K562 (cell line): ENCODE data around the gene CCDC174. TPM values are rescaled to one million over a fixed set of nuclear protein-coding genes. Genes with fewer than 3 reads are reported as not detected.
A peak's percentile ranks its signal among the peaks of the same experiment; 100 is the strongest.

Experiments used
- ATAC-seq: fragments of 200-7000 bp; cut with Tn5 transposase; 3 replicates; pipeline ENCODE4 v1.9.1; 2020; ENCODE audit warnings: moderate library complexity
- BruUV-seq: library from RNA; stranded (reverse); fragments of 400-500 nt; replicated peaks from 2 replicates; lab custom pipeline; 2021; lab: Mats Ljungman, UMichigan
- CTCF ChIA-PET: fragments of 300-600 bp; formaldehyde crosslinking; extraction: SDS; loops from one replicate; lab custom pipeline; 2021; ENCODE audit warnings: low intra/inter-chr PET ratio; lab: Yijun Ruan, JAX
- POLR2A ChIA-PET: fragments of 300-600, 350-650 bp; sonication (Branson Sonifier 250); formaldehyde crosslinking; extraction: SDS; loops from one replicate; lab custom pipeline; 2021; ENCODE audit warnings: antibody characterized with exemption, inconsistent platforms; lab: Yijun Ruan, JAX
- DNase-seq, 4 experiments: peaks; one replicate each; pipeline versions ENCODE4 v3.0.0 to v3.0.0-alpha.2; 2011 to 2018; ENCODE audit warnings: low spot score in 3 of 4, mixed read lengths in 3 of 4; ENCODE audit errors: extremely low read depth in 1 of 4
- FAIRE-seq: peaks from 2 replicates; lab custom pipeline; 2011; peaks lifted over from hg19 to GRCh38; lab: Jason Lieb, UNC
- H2AFZ ChIP-seq: 2 replicates; pipeline ENCODE4 v1.6.0; 2011; ENCODE audit warnings: low read depth, low read length, control low read depth, inconsistent platforms
- H3K27ac ChIP-seq: fragments of 200-600 bp; 3 replicates; pipeline ENCODE4 v1.8.0; 2011; ENCODE audit warnings: low read depth, mild to moderate bottlenecking, control low read depth, inconsistent platforms, low read length, moderate library complexity, mixed read lengths; ENCODE audit errors: extremely low read depth
- H3K27me3 ChIP-seq, 2 experiments: fragments of 300-600 bp in 1 of 2; 2 replicates in 1 of 2; 3 replicates in 1 of 2; pipeline versions ENCODE4 v1.6.0 to v1.8.0; 2011; ENCODE audit warnings: inconsistent platforms in 2 of 2, low read length in 2 of 2, mild to moderate bottlenecking in 1 of 2, mixed read lengths in 1 of 2, moderate library complexity in 1 of 2; ENCODE audit not compliant: control insufficient read depth in 2 of 2, insufficient read depth in 2 of 2
- H3K36me3 ChIP-seq: fragments of 300-600 bp; 3 replicates; pipeline ENCODE4 v1.8.0; 2011; ENCODE audit warnings: mild to moderate bottlenecking, low read length, inconsistent platforms; ENCODE audit not compliant: control insufficient read depth, insufficient read depth
- H3K4me1 ChIP-seq, 2 experiments: fragments of 200-600 bp in 1 of 2; replicated peaks in 1 of 2; 2 replicates in 1 of 2; 3 replicates in 1 of 2; pipeline versions ENCODE4 v1.5.1 to v1.8.0; 2011; ENCODE audit warnings: inconsistent platforms in 2 of 2, low read length in 2 of 2, mild to moderate bottlenecking in 1 of 2, mixed read lengths in 1 of 2, moderate library complexity in 1 of 2; ENCODE audit not compliant: control insufficient read depth in 2 of 2, insufficient read depth in 2 of 2
- H3K4me2 ChIP-seq: 2 replicates; pipeline ENCODE4 v1.6.1; 2011; ENCODE audit warnings: low read length, control low read depth, inconsistent platforms, mixed read lengths; ENCODE audit not compliant: insufficient read depth
- H3K4me3 ChIP-seq: fragments of 200-600 bp; sonication (generic), shearing (Covaris generic); 2 replicates; pipeline ENCODE4 v1.5.1; 2016; ENCODE audit warnings: control low read depth, inconsistent platforms
- H3K79me2 ChIP-seq: fragments of 200-600 bp; 3 replicates; pipeline ENCODE4 v1.8.0; 2011; ENCODE audit warnings: low read length, inconsistent platforms; ENCODE audit not compliant: control insufficient read depth, insufficient read depth
- H3K9ac ChIP-seq, 2 experiments: 2 replicates each; pipeline versions ENCODE4 v1.6.0 to v1.6.1; 2011; ENCODE audit warnings: low read depth in 2 of 2, low read length in 2 of 2, control low read depth in 1 of 2, inconsistent platforms in 1 of 2, mild to moderate bottlenecking in 1 of 2, mixed read lengths in 1 of 2; ENCODE audit not compliant: insufficient read depth in 1 of 2
- H3K9me1 ChIP-seq: one replicate; pipeline ENCODE4 v1.6.0; 2011; ENCODE audit warnings: inconsistent platforms, mild to moderate bottlenecking, low read length, moderate library complexity; ENCODE audit not compliant: control insufficient read depth, insufficient read depth
- H3K9me3 ChIP-seq: replicated peaks from 2 replicates; pipeline ENCODE4 v1.5.1; 2011; ENCODE audit warnings: low read depth, low read length, inconsistent platforms; ENCODE audit not compliant: control insufficient read depth, insufficient read depth
- H4K20me1 ChIP-seq: replicated peaks from 2 replicates; pipeline ENCODE4 v1.6.1; 2011; ENCODE audit warnings: low read length, inconsistent platforms, mixed read lengths; ENCODE audit not compliant: control insufficient read depth, insufficient read depth
- CHD2 ChIP-seq: IDR thresholded peaks from 2 replicates; pipeline ENCODE4 v1.6.1; 2011; ENCODE audit warnings: low read depth, low read length
- MIER1 ChIP-seq: fragments of 450-650 bp; IDR thresholded peaks from 2 replicates; pipeline ENCODE4 v1.6.1; 2016; ENCODE audit warnings: antibody characterized with exemption, mild to moderate bottlenecking, low read depth
- NCOR1 ChIP-seq: fragments of 450-650 bp; IDR thresholded peaks from 2 replicates; pipeline ENCODE4 v1.6.1; 2016; ENCODE audit warnings: mild to moderate bottlenecking, moderate library complexity
- ZNF263 ChIP-seq: sonication (generic); formaldehyde crosslinking; IDR thresholded peaks from 2 replicates; pipeline ENCODE4 v1.8.0; 2022; ENCODE audit warnings: mild to moderate bottlenecking, missing genetic modification reagents, borderline replicate concordance
- ZNF316 ChIP-seq: fragments of 450-650 bp; IDR thresholded peaks from 2 replicates; pipeline ENCODE4 v1.6.1; 2016
- WGBS: fragments of 100-300 bp; shearing (Covaris generic); methylation state at CpG from one replicate; pipeline ENCODE4 v1.1.6; 2016; ENCODE audit warnings: low coverage, mixed read lengths; ENCODE audit not compliant: insufficient coverage; ENCODE audit errors: missing lambda C conversion rate; 5-methylcytosine and 5-hydroxymethylcytosine counted together
- in situ Hi-C: fragments of 300-500 bp; cut with MboI; formaldehyde crosslinking; loops from 4 replicates; pipeline ENCODE4 v1.15.0; 2018; ENCODE audit warnings: inconsistent platforms, mixed read lengths
- intact Hi-C: fragments of 100-400 bp; cut with micrococcal nuclease; formaldehyde crosslinking; loops from 2 replicates; pipeline ENCODE4 v1.14.2; 2022
- polyA plus RNA-seq, 8 experiments: library from polyadenylated mRNA; depleted of rRNA in 4 of 8; stranded (reverse) in 5 of 8; unstranded in 3 of 8; fragments of >200 nt; fragmentation: Nextera tagmentation in 2 of 8; fragmentation: Illumina TruSeq in 1 of 8; extraction: Ambion mirVana in 2 of 8; extraction: Trizol in 1 of 8; gene quantifications; 2 replicates each; pipeline versions ENCODE4 v1.2.1 to v1.2.3, GENCODE V29; 2011 to 2014; ENCODE audit warnings: inconsistent platforms in 1 of 8, missing spikeins in 1 of 8
- total RNA-seq, 7 experiments: library from RNA; depleted of rRNA in 6 of 7; stranded (reverse); fragments of >200 nt in 6 of 7; fragmentation: Illumina TruSeq in 2 of 7; extraction: Trizol in 2 of 7; gene quantifications; 2 replicates each; pipeline versions ENCODE4 v1.2.1 to v1.2.3, GENCODE V29; 2011 to 2021; ENCODE audit warnings: low replicate concordance in 1 of 7
- TF ChIP-seq, protein P1 (sequence below): IDR thresholded peaks from 2 replicates; pipeline ENCODE4 v1.6.1; 2012; ENCODE audit warnings: low read depth, low read length, improper control_type of control experiment, borderline replicate concordance
- TF ChIP-seq, protein P2 (sequence below): fragments of 250-450 bp; sonication (Bioruptor Pico); IDR thresholded peaks from 2 replicates; pipeline ENCODE4 v1.8.0; 2021; ENCODE audit warnings: moderate library complexity, mild to moderate bottlenecking, inconsistent platforms

The CCDC174 gene
- total and polyA plus RNA-seq, 9 of the 15 experiments (the other 6 are each of a cell fraction or from before 2014, with no cell fraction given): 7.4 to 41.0 (median 28.5) TPM

DNA sequence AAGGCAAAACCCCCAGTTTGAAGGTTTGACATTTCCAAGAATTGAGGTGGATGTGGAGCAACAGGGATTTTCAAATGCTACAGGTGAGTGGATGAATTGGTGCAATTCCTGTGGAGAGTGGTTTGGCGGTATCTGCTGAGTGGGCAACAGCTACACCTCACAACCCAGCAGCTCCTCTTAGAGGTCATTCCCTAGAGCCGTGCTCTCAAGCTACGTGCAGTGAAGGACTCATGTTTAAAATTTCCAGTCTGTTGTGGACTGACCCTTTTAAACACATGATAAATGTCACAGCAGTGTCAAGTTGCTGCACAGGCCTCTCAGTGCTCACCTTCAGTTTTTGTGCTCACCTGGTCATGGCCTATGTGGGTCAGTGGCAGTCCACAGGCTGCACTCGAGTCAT, 32.9 kb downstream of the CCDC174 start:
- in situ Hi-C loops (no loop called here), intact Hi-C loops (no loop called here)
- no TSS peak for BruUV-seq
- peaks cover 21 to 34% of the 10 kb centered on the region in 2 experiments for H3K27me3 ChIP-seq
- ATAC-seq (peak; percentile 64), FAIRE-seq (no peak), DNase-seq (no peak)
- H3K4me3 ChIP-seq: no peak overlapping the region
- 0 out of 2 replicates have a peak, but pooled peaks cover 4% of the 10 kb centered on the region for H3K9me3 ChIP-seq
- TF ChIP-seq MIER1 (no peak), ZNF316 (0 out of 2 replicates have a peak, but pooled peaks have one; percentile 14)
- POLR2A ChIA-PET: interaction anchor here (1.0 to 1.3 kb wide), 3 partner anchors 9 to 31 kb away, joined by 3 to 4 read pairs (median 3); no protein-coding TSS in a partner anchor
- no peak overlapping the region for H3K4me2 ChIP-seq
- WGBS: 11% methylated on average over 4 of the region's 4 CpGs
- CTCF ChIA-PET: no interaction called here
- H2AFZ ChIP-seq: no peak overlapping the region
- no peaks in the 10 kb centered on the region for H3K9me1 ChIP-seq
- H3K27ac ChIP-seq: no peak overlapping the region
- no peak overlapping the region for H3K9ac ChIP-seq
- no peaks in the 10 kb centered on the region for H3K79me2 ChIP-seq
- H3K36me3 ChIP-seq: no peaks in the 10 kb centered on the region
- H4K20me1 ChIP-seq: 0 out of 2 replicates have a peak, but pooled peaks cover 5% of the 10 kb centered on the region
- H3K4me1 ChIP-seq: no peaks in the 10 kb centered on the region

DNA sequence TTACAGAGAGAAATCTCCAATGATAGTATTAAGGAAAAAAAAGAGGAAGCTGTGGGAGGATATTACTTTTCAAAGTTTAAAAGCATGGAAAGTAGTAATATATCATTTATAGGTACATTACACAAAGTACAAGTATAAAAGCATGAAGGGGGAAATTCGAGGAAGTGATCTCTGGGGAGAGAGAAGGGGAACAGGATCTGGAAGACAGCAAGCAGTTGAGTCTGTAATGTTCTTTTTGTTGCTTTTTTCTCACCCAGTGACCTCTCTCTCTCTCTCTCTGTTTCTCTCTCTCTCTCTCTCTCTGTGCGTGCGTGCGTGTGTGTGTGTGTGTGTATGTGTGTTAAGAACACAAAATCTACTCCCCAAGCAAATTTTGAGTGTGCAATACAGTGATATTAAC, 33.6 kb downstream of the CCDC174 start:
- Histone ChIP-seq H3K9ac (no peak overlapping the region), H3K4me1 (no peaks in the 10 kb centered on the region), H3K9me1 (no peaks in the 10 kb centered on the region), H3K27me3 (peaks cover 28 to 42% of the 10 kb centered on the region in 2 experiments), H3K27ac (no peak overlapping the region), H2AFZ (no peak overlapping the region), H3K79me2 (no peaks in the 10 kb centered on the region), H3K36me3 (no peaks in the 10 kb centered on the region), H4K20me1 (0 out of 2 replicates have a peak, but pooled peaks cover 5% of the 10 kb centered on the region), H3K4me3 (no peak overlapping the region), H3K9me3 (0 out of 2 replicates have a peak, but pooled peaks cover 3% of the 10 kb centered on the region), H3K4me2 (no peak overlapping the region)
- POLR2A ChIA-PET: interaction anchor here (1.1 to 2.1 kb wide), 3 partner anchors 12 to 31 kb away, joined by 3 to 9 read pairs (median 4); no protein-coding TSS in a partner anchor
- WGBS: 0% methylated on average over 4 of the region's 4 CpGs
- TF ChIP-seq NCOR1 (no peak), ZNF263 (CRISPR knock-in tag) (no peak), CHD2 (no peak)
- TF ChIP-seq, protein P1, sequence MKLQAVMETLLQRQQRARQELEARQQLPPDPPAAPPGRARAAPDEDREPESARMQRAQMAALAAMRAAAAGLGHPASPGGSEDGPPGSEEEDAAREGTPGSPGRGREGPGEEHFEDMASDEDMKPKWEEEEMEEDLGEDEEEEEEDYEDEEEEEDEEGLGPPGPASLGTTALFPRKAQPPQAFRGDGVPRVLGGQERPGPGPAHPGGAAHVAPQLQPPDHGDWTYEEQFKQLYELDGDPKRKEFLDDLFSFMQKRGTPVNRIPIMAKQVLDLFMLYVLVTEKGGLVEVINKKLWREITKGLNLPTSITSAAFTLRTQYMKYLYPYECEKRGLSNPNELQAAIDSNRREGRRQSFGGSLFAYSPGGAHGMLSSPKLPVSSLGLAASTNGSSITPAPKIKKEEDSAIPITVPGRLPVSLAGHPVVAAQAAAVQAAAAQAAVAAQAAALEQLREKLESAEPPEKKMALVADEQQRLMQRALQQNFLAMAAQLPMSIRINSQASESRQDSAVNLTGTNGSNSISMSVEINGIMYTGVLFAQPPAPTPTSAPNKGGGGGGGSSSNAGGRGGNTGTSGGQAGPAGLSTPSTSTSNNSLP: no peak
- TF ChIP-seq, protein P2, sequence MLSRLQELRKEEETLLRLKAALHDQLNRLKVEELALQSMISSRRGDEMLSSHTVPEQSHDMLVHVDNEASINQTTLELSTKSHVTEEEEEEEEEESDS: no peak
- DNase-seq (no peak), ATAC-seq (no peak), FAIRE-seq (no peak)
- CTCF ChIA-PET: no interaction called here
- no TSS peak for BruUV-seq
- in situ Hi-C loops (no loop called here), intact Hi-C loops (no loop called here)
